HepG2 (cell line): Measurements from ENCODE around the gene TMEM185B. TPM values are rescaled to one million over a fixed set of nuclear protein-coding genes. Genes with fewer than 3 reads are reported as not detected.

Experiments
- CENPX ChIP-seq: sonication (generic); formaldehyde crosslinking; IDR thresholded peaks from 2 replicates; pipeline ENCODE4 v1.9.0; 2021; ENCODE audit warnings: mild to moderate bottlenecking, missing genetic modification reagents, moderate library complexity
- HOMEZ ChIP-seq: IDR thresholded peaks from 2 replicates; pipeline ENCODE4 v1.6.1; 2016; ENCODE audit warnings: low read depth
- LRRFIP1 ChIP-seq: sonication (generic); formaldehyde crosslinking; conservative IDR thresholded peaks from 2 replicates; pipeline ENCODE4 v1.4.0; 2020; ENCODE audit warnings: missing genetic modification reagents
- MAZ ChIP-seq, 2 experiments: sonication (generic) in 1 of 2; formaldehyde crosslinking in 1 of 2; IDR thresholded peaks; 2 replicates each; pipeline versions ENCODE4 v1.5.0 to v1.6.1; 2012 to 2020; ENCODE audit warnings: low read depth in 2 of 2, mild to moderate bottlenecking in 2 of 2, borderline replicate concordance in 1 of 2, improper control_type of control experiment in 1 of 2, low read length in 1 of 2, missing genetic modification reagents in 1 of 2, moderate library complexity in 1 of 2
- MED13 ChIP-seq: sonication (generic); formaldehyde crosslinking; IDR thresholded peaks from 2 replicates; pipeline ENCODE4 v1.5.0; 2020; ENCODE audit warnings: missing genetic modification reagents
- NR0B2 ChIP-seq: sonication (generic); formaldehyde crosslinking; IDR thresholded peaks from 2 replicates; pipeline ENCODE4 v1.4.0; 2020; ENCODE audit warnings: mild to moderate bottlenecking, missing genetic modification reagents
- RBM39 ChIP-seq: fragments of 200-400 bp; formaldehyde crosslinking; IDR thresholded peaks from one replicate; pipeline ENCODE4 v1.6.1; 2018; ENCODE audit warnings: antibody characterized with exemption, mild to moderate bottlenecking, low read depth, low read length; ENCODE audit not compliant: poor library complexity, severe bottlenecking
- SAP130 ChIP-seq: IDR thresholded peaks from 2 replicates; pipeline ENCODE4 v1.6.1; 2016; ENCODE audit warnings: low read depth
- SMAD9 ChIP-seq: sonication (generic); formaldehyde crosslinking; IDR thresholded peaks from 2 replicates; pipeline ENCODE4 v1.5.1; 2020; ENCODE audit warnings: mild to moderate bottlenecking, missing genetic modification reagents
- SOX6 ChIP-seq, 2 experiments: fragments of 450-650 bp in 1 of 2; sonication (generic) in 1 of 2; formaldehyde crosslinking in 1 of 2; IDR thresholded peaks; 2 replicates each; pipeline versions ENCODE4 v1.4.0 to v1.6.1; 2017 to 2020; ENCODE audit warnings: antibody characterized with exemption in 1 of 2, mild to moderate bottlenecking in 1 of 2, missing genetic modification reagents in 1 of 2
- TBL1XR1 ChIP-seq: fragments of 150-350 bp; IDR thresholded peaks from 2 replicates; pipeline ENCODE4 v1.6.1; 2014; ENCODE audit warnings: borderline replicate concordance, low read length; ENCODE audit not compliant: partially characterized antibody
- TCF7L2 ChIP-seq: IDR thresholded peaks from 2 replicates; pipeline ENCODE4 v1.6.1; 2011; ENCODE audit warnings: mild to moderate bottlenecking, low read depth, low read length, moderate library complexity
- TEAD3 ChIP-seq: optimal IDR thresholded peaks from 2 replicates; pipeline ENCODE3; 2016; ENCODE audit warnings: borderline replicate concordance
- ZFP41 ChIP-seq: sonication (generic); formaldehyde crosslinking; IDR thresholded peaks from 2 replicates; pipeline ENCODE4 v1.4.0; 2020; ENCODE audit warnings: mild to moderate bottlenecking, missing genetic modification reagents, borderline replicate concordance
- ZFP91 ChIP-seq: sonication (generic); formaldehyde crosslinking; IDR thresholded peaks from 2 replicates; pipeline ENCODE4 v1.9.0; 2022; ENCODE audit warnings: missing genetic modification reagents, mild to moderate bottlenecking, borderline replicate concordance
- ZKSCAN8 ChIP-seq: IDR thresholded peaks from 2 replicates; pipeline ENCODE4 v1.6.1; 2016; ENCODE audit warnings: borderline replicate concordance, missing genetic modification reagents, missing compliant biosample characterization
- ZNF17 ChIP-seq: sonication (generic); formaldehyde crosslinking; IDR thresholded peaks from 2 replicates; pipeline ENCODE4 v1.5.0; 2020; ENCODE audit warnings: mild to moderate bottlenecking, missing genetic modification reagents
- ZNF230 ChIP-seq: sonication (generic); formaldehyde crosslinking; IDR thresholded peaks from 2 replicates; pipeline ENCODE4 v1.4.0; 2020; ENCODE audit warnings: mild to moderate bottlenecking, missing genetic modification reagents
- ZNF296 ChIP-seq: sonication (generic); formaldehyde crosslinking; conservative IDR thresholded peaks from 2 replicates; pipeline ENCODE4 v1.5.0; 2020; ENCODE audit warnings: mild to moderate bottlenecking, missing genetic modification reagents
- ZNF335 ChIP-seq: sonication (generic); formaldehyde crosslinking; IDR thresholded peaks from 2 replicates; pipeline ENCODE4 v1.4.0; 2020; ENCODE audit warnings: missing genetic modification reagents
- ZNF530 ChIP-seq: sonication (generic); formaldehyde crosslinking; IDR thresholded peaks from 2 replicates; pipeline ENCODE4 v1.5.0; 2020; ENCODE audit warnings: low read depth, mild to moderate bottlenecking, missing genetic modification reagents
- ZNF761 ChIP-seq: sonication (generic); formaldehyde crosslinking; conservative IDR thresholded peaks from 2 replicates; pipeline ENCODE4 v1.4.0; 2020; ENCODE audit warnings: mild to moderate bottlenecking, missing genetic modification reagents
- ZSCAN9 ChIP-seq: IDR thresholded peaks from 2 replicates; pipeline ENCODE4 v1.6.1; 2016; ENCODE audit warnings: borderline replicate concordance
- polyA plus RNA-seq, 8 experiments: library from polyadenylated mRNA; depleted of rRNA in 3 of 8; stranded (reverse) in 7 of 8; unstranded in 1 of 8; fragments of >200 nt; fragmentation: Illumina TruSeq in 4 of 8; extraction: Trizol in 4 of 8; gene quantifications; 2 replicates each; pipeline versions ENCODE4 v1.2.1 to v1.2.3, GENCODE V29; 2011 to 2016; ENCODE audit warnings: low read depth in 4 of 8, missing spikeins in 1 of 8, mixed read lengths in 1 of 8; ENCODE audit not compliant: insufficient read depth in 1 of 8
- total RNA-seq, 5 experiments: library from RNA; depleted of rRNA; stranded (reverse); fragments of >200 nt; fragmentation: Illumina TruSeq; extraction: Trizol; gene quantifications; 2 replicates each; pipeline ENCODE4 v1.2.3, GENCODE V29; 2016; ENCODE audit warnings: low read depth in 1 of 5

The TMEM185B gene
- total and polyA plus RNA-seq, 2 of the 13 experiments (the other 11 are each of a cell fraction or from before 2014, with no cell fraction given) = 5.6 to 7.0 TPM

- no peak for TF ChIP-seq HOMEZ
- TF ChIP-seq ZNF230 (CRISPR knock-in tag) = no peak
- peak; percentile 95 for TF ChIP-seq RBM39
- 0 out of 2 replicates have a peak, but pooled peaks have one; percentile 20 for TF ChIP-seq MAZ (IDR thresholded peaks at IDR 0.05; ENCODE audit: borderline replicate concordance, low read depth, low read length)
- peak; percentile 72; the same call in 1 of the 2 replicates for TF ChIP-seq MAZ (CRISPR knock-in tag; IDR thresholded peaks at IDR 0.05; ENCODE audit: low read depth)
- TF ChIP-seq LRRFIP1 (CRISPR knock-in tag) = no peak
- no peak for TF ChIP-seq ZNF530 (CRISPR knock-in tag)
- no peak for TF ChIP-seq ZNF335
- TF ChIP-seq SMAD9 (CRISPR knock-in tag) = no peak
- no peak for TF ChIP-seq TBL1XR1
- no peak for TF ChIP-seq CENPX
- no peak for TF ChIP-seq ZFP41 (CRISPR knock-in tag)
- TF ChIP-seq NR0B2 (CRISPR knock-in tag) = no peak
- no peak; the same call in 1 of the 2 replicates for TF ChIP-seq ZNF761
- TF ChIP-seq MED13 (CRISPR knock-in tag) = 0 out of 2 replicates have a peak, but pooled peaks have one; percentile 20
- TF ChIP-seq SOX6 (IDR thresholded peaks at IDR 0.05) = no peak
- TF ChIP-seq SOX6 (CRISPR knock-in tag; IDR thresholded peaks at IDR 0.05) = peak; percentile 64; the same call in 1 of the 2 replicates
- TF ChIP-seq TCF7L2 = no peak
- TF ChIP-seq ZNF296 (CRISPR knock-in tag) = no peak
- peak; percentile 76 for TF ChIP-seq ZFP91 (CRISPR knock-in tag)
- TF ChIP-seq ZKSCAN8 (CRISPR knock-in tag) = no peak
- TF ChIP-seq ZSCAN9 (CRISPR knock-in tag) = no peak
- TF ChIP-seq ZNF17 (CRISPR knock-in tag) = no peak
- no peak for TF ChIP-seq TEAD3
- peak; percentile 66; the same call in 1 of the 2 replicates for TF ChIP-seq SAP130 (CRISPR knock-in tag)
These were observed at the start of gene TMEM185B (continued) for GRCh38 chr2:120223034-120223912.
